H1 (cell line): ENCODE results near the gene MVK. TPM values are rescaled to one million over a fixed set of nuclear protein-coding genes. Genes with fewer than 3 reads are reported as not detected.

Experiments used
- CTCF ChIA-PET: fragments of 300-600 bp; sonication (Branson Sonifier 250); formaldehyde crosslinking; loops from one replicate; lab custom pipeline; 2021; ENCODE audit not compliant: partially characterized antibody; lab: Charles Lee
- POLR2A ChIA-PET: fragments of 300-600 bp; sonication (Branson Sonifier 250); formaldehyde crosslinking; loops from one replicate; lab custom pipeline; 2021; ENCODE audit warnings: inconsistent platforms; ENCODE audit not compliant: partially characterized antibody; lab: Charles Lee
- DNase-seq, 2 experiments: peaks; one replicate each; pipeline versions ENCODE4 v3.0.0 to v3.0.0-alpha.2; 2010 to 2022; ENCODE audit warnings: low spot score in 2 of 2, low read depth in 1 of 2, mixed read lengths in 1 of 2
- FAIRE-seq: peaks from 2 replicates; lab custom pipeline; 2011; peaks lifted over from hg19 to GRCh38; lab: Jason Lieb, UNC
- H2AFZ ChIP-seq: 2 replicates; pipeline ENCODE4 v1.8.1; 2012; ENCODE audit warnings: low read length, inconsistent platforms
- H2AK5ac ChIP-seq: 2 replicates; pipeline ENCODE4 v1.6.1; 2013; ENCODE audit warnings: low read depth, low read length
- H2BK120ac ChIP-seq: replicated peaks from 2 replicates; pipeline ENCODE3; 2013; ENCODE audit warnings: low read depth, low read length, inconsistent platforms
- H2BK12ac ChIP-seq: 2 replicates; pipeline ENCODE4 v1.6.1; 2013; ENCODE audit warnings: low read depth, low read length
- H2BK15ac ChIP-seq: 2 replicates; pipeline ENCODE4 v1.6.1; 2013; ENCODE audit warnings: low read length
- H2BK20ac ChIP-seq: 2 replicates; pipeline ENCODE4 v1.6.1; 2013; ENCODE audit warnings: low read length
- H2BK5ac ChIP-seq: 2 replicates; pipeline ENCODE4 v1.6.1; 2013; ENCODE audit warnings: low read depth, low read length
- H3K14ac ChIP-seq: 2 replicates; pipeline ENCODE4 v1.6.1; 2013; ENCODE audit warnings: inconsistent platforms; ENCODE audit not compliant: insufficient read length
- H3K18ac ChIP-seq: 2 replicates; pipeline ENCODE4 v1.6.1; 2013; ENCODE audit warnings: low read length; ENCODE audit errors: extremely low read depth
- H3K23ac ChIP-seq: 2 replicates; pipeline ENCODE4 v1.6.1; 2013; ENCODE audit warnings: inconsistent platforms; ENCODE audit not compliant: insufficient read length
- H3K23me2 ChIP-seq: 2 replicates; pipeline ENCODE4 v1.6.1; 2013; ENCODE audit warnings: low read depth, low read length
- H3K27ac ChIP-seq: 2 replicates; pipeline ENCODE4 v1.6.1; 2011; ENCODE audit warnings: low read depth, low read length, inconsistent platforms
- H3K27me3 ChIP-seq, 4 experiments: replicated peaks in 1 of 4; 1 replicate in 1 of 4; 2 replicates in 3 of 4; pipeline versions ENCODE4 v1.6.1 to v1.8.1; 2011 to 2013; ENCODE audit warnings: low read length in 3 of 4, mild to moderate bottlenecking in 3 of 4, inconsistent platforms in 2 of 4, mixed read lengths in 2 of 4, moderate library complexity in 1 of 4; ENCODE audit not compliant: control insufficient read depth in 3 of 4, insufficient read depth in 3 of 4; ENCODE audit errors: extremely low read depth in 1 of 4
- H3K36me3 ChIP-seq, 4 experiments: 2 replicates each; pipeline versions ENCODE4 v1.6.1 to v1.8.1; 2011 to 2013; ENCODE audit warnings: mild to moderate bottlenecking in 4 of 4, low read length in 3 of 4, moderate library complexity in 2 of 4, control low read depth in 1 of 4, inconsistent platforms in 1 of 4; ENCODE audit not compliant: insufficient read depth in 4 of 4, control insufficient read depth in 2 of 4
- H3K4ac ChIP-seq: replicated peaks from 2 replicates; pipeline ENCODE3; 2013; ENCODE audit warnings: low read length, low read depth, mixed read lengths, inconsistent platforms; ENCODE audit not compliant: insufficient read length
- H3K4me1 ChIP-seq, 4 experiments: replicated peaks in 1 of 4; 1 replicate in 1 of 4; 2 replicates in 3 of 4; pipeline versions ENCODE4 v1.6.1 to v1.8.1; 2011 to 2013; ENCODE audit warnings: low read length in 3 of 4, inconsistent platforms in 2 of 4, mixed read lengths in 1 of 4; ENCODE audit not compliant: insufficient read depth in 4 of 4, control insufficient read depth in 3 of 4
- H3K4me2 ChIP-seq, 2 experiments: 2 replicates each; pipeline versions ENCODE4 v1.6.1 to v1.8.1; 2011 to 2013; ENCODE audit warnings: low read depth in 2 of 2, low read length in 2 of 2, control low read depth in 1 of 2, inconsistent platforms in 1 of 2, mild to moderate bottlenecking in 1 of 2; ENCODE audit not compliant: insufficient read depth in 1 of 2
- H3K4me3 ChIP-seq, 4 experiments: fragments of 200-600, 300-600 bp in 1 of 4; sonication (generic), shearing (Covaris generic), sonication (Bioruptor Twin) in 1 of 4; 2 replicates each; pipeline versions ENCODE4 v1.5.1 to v1.8.1; 2011 to 2016; ENCODE audit warnings: low read length in 4 of 4, low read depth in 3 of 4, control low read depth in 2 of 4, inconsistent platforms in 2 of 4, mild to moderate bottlenecking in 2 of 4, mixed read lengths in 1 of 4, moderate library complexity in 1 of 4; ENCODE audit not compliant: insufficient read depth in 2 of 4; ENCODE audit errors: extremely low read depth in 1 of 4
- H3K56ac ChIP-seq: replicated peaks from 2 replicates; pipeline ENCODE3; 2013; ENCODE audit warnings: low read depth, mild to moderate bottlenecking, mixed read lengths, low read length, inconsistent platforms; ENCODE audit not compliant: insufficient read length
- H3K79me1 ChIP-seq: 2 replicates; pipeline ENCODE4 v1.6.1; 2013; ENCODE audit warnings: low read depth, low read length, control low read depth
- H3K79me2 ChIP-seq, 2 experiments: 2 replicates each; pipeline versions ENCODE4 v1.6.1 to v1.8.1; 2012 to 2013; ENCODE audit warnings: low read length in 2 of 2, mild to moderate bottlenecking in 2 of 2, inconsistent platforms in 1 of 2; ENCODE audit not compliant: insufficient read depth in 2 of 2, control insufficient read depth in 1 of 2
- H3K9ac ChIP-seq, 4 experiments: replicated peaks in 1 of 4; 1 replicate in 1 of 4; 2 replicates in 3 of 4; pipeline versions ENCODE4 v1.6.1 to v1.8.1; 2011 to 2013; ENCODE audit warnings: low read depth in 3 of 4, low read length in 3 of 4, control low read depth in 2 of 4, mild to moderate bottlenecking in 2 of 4, moderate library complexity in 2 of 4, inconsistent platforms in 1 of 4; ENCODE audit errors: extremely low read depth in 1 of 4
- H3K9me3 ChIP-seq, 2 experiments: 2 replicates each; pipeline versions ENCODE4 v1.6.1 to v1.8.1; 2012 to 2013; ENCODE audit warnings: mild to moderate bottlenecking in 2 of 2, moderate library complexity in 2 of 2, control low read depth in 1 of 2, inconsistent platforms in 1 of 2, low read depth in 1 of 2, low read length in 1 of 2, mixed read lengths in 1 of 2; ENCODE audit not compliant: insufficient read depth in 2 of 2
- H4K20me1 ChIP-seq, 2 experiments: replicated peaks in 1 of 2; 2 replicates each; pipeline versions ENCODE3 to v1.8.1; 2011 to 2013; ENCODE audit warnings: inconsistent platforms in 2 of 2, low read length in 2 of 2, mild to moderate bottlenecking in 1 of 2; ENCODE audit not compliant: insufficient read depth in 2 of 2, control insufficient read depth in 1 of 2
- H4K5ac ChIP-seq: 2 replicates; pipeline ENCODE4 v1.6.1; 2013; ENCODE audit warnings: low read length, low read depth, mixed read lengths, inconsistent platforms; ENCODE audit not compliant: insufficient read length
- H4K8ac ChIP-seq: 2 replicates; pipeline ENCODE4 v1.8.0; 2013; ENCODE audit warnings: mild to moderate bottlenecking, moderate library complexity, low read length, inconsistent platforms; ENCODE audit not compliant: insufficient read depth; ENCODE audit errors: extremely low read depth
- H4K91ac ChIP-seq: replicated peaks from 2 replicates; pipeline ENCODE3; 2013; ENCODE audit warnings: low read length, mixed read lengths, inconsistent platforms; ENCODE audit not compliant: insufficient read length
- ASH2L ChIP-seq: fragments of 200-600, 300-600 bp; sonication (generic); IDR thresholded peaks from one replicate; pipeline ENCODE4 v1.7.1; 2017; ENCODE audit warnings: low read length
- ATF2 ChIP-seq: IDR thresholded peaks from 2 replicates; pipeline ENCODE4 v1.6.1; 2012; ENCODE audit warnings: low read length, inconsistent platforms
- BACH1 ChIP-seq: IDR thresholded peaks from 2 replicates; pipeline ENCODE4 v1.6.1; 2012; ENCODE audit warnings: low read length, improper control_type of control experiment
- CEBPB ChIP-seq: IDR thresholded peaks from 2 replicates; pipeline ENCODE4 v1.6.1; 2012; ENCODE audit warnings: low read depth, low read length
- CHD2 ChIP-seq: IDR thresholded peaks from 2 replicates; pipeline ENCODE4 v1.6.1; 2012; ENCODE audit warnings: low read length, improper control_type of control experiment
- EGR1 ChIP-seq: IDR thresholded peaks from 2 replicates; pipeline ENCODE4 v1.6.1; 2011; ENCODE audit warnings: low read depth, low read length, borderline replicate concordance
- GTF2F1 ChIP-seq: IDR thresholded peaks from 2 replicates; pipeline ENCODE4 v1.6.1; 2012; ENCODE audit warnings: low read depth, low read length, improper control_type of control experiment, borderline replicate concordance
- HDAC2 ChIP-seq, 2 experiments: fragments of 300-600 bp in 1 of 2; sonication (generic) in 1 of 2; IDR thresholded peaks; 2 replicates each; pipeline ENCODE4 v1.6.1; 2011 to 2012; ENCODE audit warnings: low read depth in 2 of 2, low read length in 2 of 2, mild to moderate bottlenecking in 2 of 2, moderate library complexity in 2 of 2, borderline replicate concordance in 1 of 2, inconsistent platforms in 1 of 2
- JUND ChIP-seq: IDR thresholded peaks from 2 replicates; pipeline ENCODE4 v1.6.1; 2011; ENCODE audit warnings: mild to moderate bottlenecking, improper control_type of control experiment, low read length
- MAX ChIP-seq: IDR thresholded peaks from 2 replicates; pipeline ENCODE4 v1.6.1; 2012; ENCODE audit warnings: inconsistent platforms
- POLR2A ChIP-seq, 2 experiments: IDR thresholded peaks; 1 replicate in 1 of 2; 2 replicates in 1 of 2; pipeline ENCODE4 v1.6.1; 2011; ENCODE audit warnings: low read depth in 2 of 2, low read length in 2 of 2, mild to moderate bottlenecking in 2 of 2; ENCODE audit errors: control extremely low read depth in 1 of 2
- RXRA ChIP-seq: IDR thresholded peaks from 2 replicates; pipeline ENCODE4 v1.6.1; 2011; ENCODE audit warnings: low read depth, mild to moderate bottlenecking, low read length, moderate library complexity; ENCODE audit not compliant: insufficient read depth
- SP1 ChIP-seq: IDR thresholded peaks from 2 replicates; pipeline ENCODE4 v1.6.1; 2011; ENCODE audit warnings: low read depth, low read length
- ZNF274 ChIP-seq: IDR thresholded peaks from 2 replicates; pipeline ENCODE4 v1.7.0; 2012; ENCODE audit warnings: low read length, borderline replicate concordance; ENCODE audit errors: extremely low read depth
- WGBS, 2 experiments: shearing (Covaris generic) in 1 of 2; methylation state at CpG; one replicate each; pipeline versions ENCODE4 v1.1.6 to v1.1.7; 2013 to 2015; ENCODE audit warnings: low lambda C conversion rate in 2 of 2, mixed read lengths in 2 of 2, inconsistent platforms in 1 of 2, low coverage in 1 of 2, missing lambda C conversion rate in 1 of 2; ENCODE audit not compliant: insufficient replicate concordance in 2 of 2, insufficient coverage in 1 of 2, insufficient read length in 1 of 2; ENCODE audit errors: extremely low coverage in 1 of 2, missing lambda C conversion rate in 1 of 2; 5-methylcytosine and 5-hydroxymethylcytosine counted together
- polyA plus RNA-seq, 7 experiments: library from polyadenylated mRNA; depleted of rRNA in 3 of 7; stranded (reverse) in 5 of 7; unstranded in 2 of 7; fragments of >200 nt in 5 of 7; fragments of 200-250 nt in 2 of 7; gene quantifications; 1 replicate in 5 of 7; 2 replicates in 1 of 7; 4 replicates in 1 of 7; pipeline versions ENCODE4 v1.2.1 to v1.2.3, GENCODE V29; 2011 to 2013; ENCODE audit warnings: missing spikeins in 2 of 7, mixed read lengths in 2 of 7
- total RNA-seq: library from RNA; stranded (reverse); fragmentation: NEBNext Ultra II Directional; extraction: Animal tissue kit (Norgen Biotek cat#: 25700); gene quantifications from 2 replicates; pipeline ENCODE4 v1.2.1, GENCODE V29; 2021

Gene MVK
- total and polyA plus RNA-seq, 2 of the 8 experiments (the other 6 are each of a cell fraction or from before 2014, with no cell fraction given) = 15.7 to 20.9 TPM

- POLR2A ChIA-PET = no interaction called here
- Histone ChIP-seq H3K36me3 (no peaks in the 10 kb centered on the region), H2BK20ac (no peak overlapping the region), H2BK5ac (no peak overlapping the region), H3K4me1 (peaks cover 0 to 2% (median 0%) of the 10 kb centered on the region in 4 experiments; a peak in 1 of 7 replicates), H3K23ac (no peak overlapping the region), H3K79me2 (no peaks in the 10 kb centered on the region), H2AFZ (no peak overlapping the region), H3K27ac (no peak overlapping the region), H3K4ac (no peak overlapping the region), H3K9me3 (peaks cover 0 to 8% of the 10 kb centered on the region in 2 experiments; a peak in 1 of 4 replicates), H4K91ac (no peak overlapping the region), H2BK120ac (no peak overlapping the region), H4K20me1 (peaks cover 0 to 10% of the 10 kb centered on the region in 2 experiments), H3K18ac (no peak overlapping the region), H2AK5ac (peak overlapping the region; percentile 60; the same call in 1 of the 2 replicates), H4K5ac (no peak overlapping the region), H3K4me3 (no peak overlapping the region), H3K79me1 (no peaks in the 10 kb centered on the region), H3K23me2 (peaks cover 20% of the 10 kb centered on the region; the same call in 1 of the 2 replicates), H2BK12ac (no peak overlapping the region), H4K8ac (no peak overlapping the region), H3K9ac (no peak overlapping the region), H2BK15ac (no peak overlapping the region), H3K56ac (no peak overlapping the region), H3K27me3 (no peaks in the 10 kb centered on the region), H3K14ac (no peak overlapping the region), H3K4me2 (no peak overlapping the region)
- CTCF ChIA-PET = interaction anchor here (0.8 kb wide), 1 partner anchor 41 kb away, joined by 3 read pairs; no protein-coding TSS in a partner anchor
- FAIRE-seq (no peak), DNase-seq (no peak)
- 90% methylated on average over 2 of the region's 3 CpGs; no CpG with 5 or more reads in 1 of the 2 experiments for WGBS, 2 experiments
- TF ChIP-seq RXRA = no peak
- no peak for TF ChIP-seq ATF2
- TF ChIP-seq POLR2A (IDR thresholded peaks at IDR 0.05; ENCODE audit: control extremely low read depth in 1 of 2, low read depth in 2 of 2, low read length in 2 of 2) = no peak
- TF ChIP-seq MAX = no peak
- TF ChIP-seq JUND = no peak
- no peak for TF ChIP-seq BACH1
- no peak for TF ChIP-seq CEBPB
- TF ChIP-seq EGR1 = no peak
- no peak for TF ChIP-seq GTF2F1
- no peak for TF ChIP-seq CHD2
- TF ChIP-seq ASH2L = no peak
- no peak for TF ChIP-seq ZNF274
- no peak for TF ChIP-seq SP1
- TF ChIP-seq HDAC2 (IDR thresholded peaks at IDR 0.05; ENCODE audit: borderline replicate concordance in 1 of 2, low read depth in 2 of 2, low read length in 2 of 2) = no peak
Observed at GRCh38 chr12:109637996-109638395, 64.4 kb downstream of the MVK start.
